Subcutaneous abdominal adipose tissue (tissue), 5 donors: ENCODE results near the gene VGLL3.

ENCODE experiments used
- H3K27ac ChIP-seq: one replicate; pipeline ENCODE4 v1.7.0; 2013; ENCODE audit warnings: low read depth, mild to moderate bottlenecking, inconsistent platforms, low read length, moderate library complexity
- H3K27me3 ChIP-seq, 5 donors: one replicate each; pipeline ENCODE4 v1.7.0; 2013; ENCODE audit warnings: low read length in 5 of 5, inconsistent platforms in 1 of 5; ENCODE audit not compliant: control insufficient read depth in 5 of 5, insufficient read depth in 4 of 5
- H3K36me3 ChIP-seq, 5 donors: one replicate each; pipeline ENCODE4 v1.7.0; 2013; ENCODE audit warnings: low read length in 5 of 5; ENCODE audit not compliant: control insufficient read depth in 5 of 5, insufficient read depth in 5 of 5
- H3K4me1 ChIP-seq, 5 donors: one replicate each; pipeline ENCODE4 v1.7.0; 2013; ENCODE audit warnings: low read length in 5 of 5, mild to moderate bottlenecking in 3 of 5, moderate library complexity in 1 of 5; ENCODE audit not compliant: control insufficient read depth in 5 of 5, insufficient read depth in 5 of 5
- H3K4me3 ChIP-seq, 5 donors: one replicate each; pipeline ENCODE4 v1.7.0; 2013; ENCODE audit warnings: low read length in 5 of 5, low read depth in 1 of 5
- H3K9ac ChIP-seq, 5 donors: one replicate each; pipeline ENCODE4 v1.7.0; 2013; ENCODE audit warnings: low read length in 5 of 5, mild to moderate bottlenecking in 4 of 5, moderate library complexity in 3 of 5
- H3K9me3 ChIP-seq, 5 donors: one replicate each; pipeline ENCODE4 v1.7.0; 2013; ENCODE audit warnings: low read length in 5 of 5; ENCODE audit not compliant: control insufficient read depth in 5 of 5
- donor health status: healthy.
- donor health status: healthy.
- donor health status: healthy.
- donor health status: healthy.
- donor health status: healthy.

The VGLL3 gene

GRCh38 chr3:87004883-87005282 lies 13.9 kb upstream of the VGLL3 start:
- no peak overlapping the region for H3K4me3 ChIP-seq
- no peaks in the 10 kb centered on the region for H3K36me3 ChIP-seq
- no peaks in the 10 kb centered on the region for H3K27me3 ChIP-seq
- H3K27ac ChIP-seq, result no peak overlapping the region
- H3K4me1 ChIP-seq, result no peaks in the 10 kb centered on the region
- no peak overlapping the region for H3K9ac ChIP-seq
- H3K9me3 ChIP-seq, result peaks cover 0 to 3% (median 0%) of the 10 kb centered on the region in 5 donors

- no peaks in the 10 kb centered on the region for H3K27me3 ChIP-seq
- no peak overlapping the region for H3K27ac ChIP-seq
- H3K36me3 ChIP-seq, result no peaks in the 10 kb centered on the region
- no peaks in the 10 kb centered on the region for H3K4me1 ChIP-seq
- H3K4me3 ChIP-seq, result no peak overlapping the region
- no peaks in the 10 kb centered on the region for H3K9me3 ChIP-seq
- no peak overlapping the region for H3K9ac ChIP-seq
Measured at GRCh38 chr3:87002346-87002745, 11.4 kb upstream of the VGLL3 start.

GRCh38 chr3:87001473-87002098 lies 10.6 kb upstream of the VGLL3 start:
- Histone ChIP-seq H3K27ac (no peak overlapping the region), H3K4me1 (no peaks in the 10 kb centered on the region), H3K9ac (no peak overlapping the region), H3K4me3 (no peak overlapping the region), H3K36me3 (no peaks in the 10 kb centered on the region), H3K27me3 (no peaks in the 10 kb centered on the region), H3K9me3 (no peaks in the 10 kb centered on the region)

- Histone ChIP-seq H3K4me3 (no peak overlapping the region), H3K4me1 (no peaks in the 10 kb centered on the region), H3K36me3 (no peaks in the 10 kb centered on the region), H3K9ac (no peak overlapping the region), H3K27ac (no peak overlapping the region), H3K27me3 (no peaks in the 10 kb centered on the region), H3K9me3 (no peaks in the 10 kb centered on the region)
Measured at GRCh38 chr3:87000940-87001339, 10.0 kb upstream of the VGLL3 start.

- no peak overlapping the region for H3K27ac ChIP-seq
Measured at GRCh38 chr3:86998569-86998968, 7.6 kb upstream of the VGLL3 start.

GRCh38 chr3:86996261-86996955 lies 5.5 kb upstream of the VGLL3 start:
- Histone ChIP-seq H3K4me3 (no peak overlapping the region), H3K9ac (no peak overlapping the region), H3K36me3 (no peaks in the 10 kb centered on the region), H3K27ac (no peak overlapping the region), H3K4me1 (peaks cover 2 to 4% (median 3%) of the 10 kb centered on the region in 5 donors), H3K9me3 (no peaks in the 10 kb centered on the region), H3K27me3 (no peaks in the 10 kb centered on the region)

More at GRCh38 chr3:86998569-86998968, 7.6 kb upstream of the VGLL3 start:
- no peak overlapping the region for H3K9ac ChIP-seq
- no peaks in the 10 kb centered on the region for H3K9me3 ChIP-seq
- no peaks in the 10 kb centered on the region for H3K27me3 ChIP-seq
- H3K36me3 ChIP-seq, result no peaks in the 10 kb centered on the region
- H3K4me1 ChIP-seq, result no peaks in the 10 kb centered on the region
- H3K4me3 ChIP-seq, result no peak overlapping the region

- Histone ChIP-seq H3K9me3 (no peaks in the 10 kb centered on the region), H3K36me3 (no peaks in the 10 kb centered on the region), H3K27me3 (no peaks in the 10 kb centered on the region), H3K4me3 (no peak overlapping the region), H3K27ac (no peak overlapping the region), H3K9ac (no peak overlapping the region), H3K4me1 (peaks cover 2 to 8% (median 6%) of the 10 kb centered on the region in 5 donors)
Measured at GRCh38 chr3:86995537-86995936, 4.6 kb upstream of the VGLL3 start.

- H3K4me1 ChIP-seq, result peaks cover 2 to 15% (median 11%) of the 10 kb centered on the region in 5 donors
- H3K27ac ChIP-seq, result no peak overlapping the region
- H3K9me3 ChIP-seq, result no peaks in the 10 kb centered on the region
- no peak overlapping the region for H3K9ac ChIP-seq
- no peak overlapping the region for H3K4me3 ChIP-seq
- H3K36me3 ChIP-seq, result no peaks in the 10 kb centered on the region
- peaks cover 0 to 5% (median 0%) of the 10 kb centered on the region in 5 donors for H3K27me3 ChIP-seq
Measured at GRCh38 chr3:86993704-86994103, 2.8 kb upstream of the VGLL3 start.

GRCh38 chr3:86991840-86992435 lies 989 bp upstream of the VGLL3 start:
- Histone ChIP-seq H3K4me1 (peaks cover 2 to 27% (median 20%) of the 10 kb centered on the region in 5 donors), H3K27ac (peak overlapping the region; percentile 96), H3K4me3 (peak overlapping the region; percentile 76 to 98 (median 86)), H3K36me3 (no peaks in the 10 kb centered on the region), H3K27me3 (peaks cover 0 to 5% (median 0%) of the 10 kb centered on the region in 5 donors), H3K9ac (peak overlapping the region in 4 of 5 donors; percentile 40 to 76 (median 56)), H3K9me3 (no peaks in the 10 kb centered on the region)

- Histone ChIP-seq H3K4me3 (peak overlapping the region; percentile 76 to 98 (median 86)), H3K9me3 (no peaks in the 10 kb centered on the region), H3K27ac (peak overlapping the region; percentile 96), H3K9ac (peak overlapping the region in 4 of 5 donors; percentile 40 to 76 (median 56)), H3K4me1 (peaks cover 2 to 32% (median 23%) of the 10 kb centered on the region in 5 donors), H3K36me3 (no peaks in the 10 kb centered on the region), H3K27me3 (peaks cover 0 to 5% (median 0%) of the 10 kb centered on the region in 5 donors)
Measured at GRCh38 chr3:86991482-86991815, 500 bp upstream of the VGLL3 start.
